ENCODE results near the gene ZCCHC7. TPM values are rescaled to one million over a fixed set of nuclear protein-coding genes. Genes with fewer than 3 reads are reported as not detected.
"Not testable (repeated sequence)": the region's sequence is repeated elsewhere in the genome, so short reads cannot be mapped to it uniquely, and the experiment has no call there.

Gene ZCCHC7
- polyA plus RNA-seq, 4 donors: 21.2 to 25.6 (median 25.1) TPM

DNA sequence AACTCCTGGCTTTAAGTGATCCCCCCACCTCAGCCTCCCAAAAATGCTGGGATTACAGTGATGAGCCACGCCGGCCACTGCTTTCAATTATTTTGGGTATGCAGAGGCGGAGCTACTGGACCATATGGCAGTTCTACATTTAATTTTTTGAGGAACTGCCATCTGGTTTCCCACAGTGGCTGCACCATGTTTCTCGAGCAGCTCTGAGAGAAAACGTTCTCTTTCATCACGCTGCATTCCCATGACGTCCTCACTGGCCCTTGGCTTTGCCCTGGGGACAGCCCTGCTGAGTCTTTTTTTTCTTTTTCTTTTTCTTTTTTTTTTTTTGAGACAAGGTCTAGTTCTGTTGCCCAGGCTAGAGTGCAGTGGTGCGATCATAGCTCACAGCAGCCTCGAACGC lies 266.6 kb downstream of the ZCCHC7 start:
- DNase-seq (ENCODE audit: low read depth in 4 of 4, low spot score in 3 of 4): no peak

DNA sequence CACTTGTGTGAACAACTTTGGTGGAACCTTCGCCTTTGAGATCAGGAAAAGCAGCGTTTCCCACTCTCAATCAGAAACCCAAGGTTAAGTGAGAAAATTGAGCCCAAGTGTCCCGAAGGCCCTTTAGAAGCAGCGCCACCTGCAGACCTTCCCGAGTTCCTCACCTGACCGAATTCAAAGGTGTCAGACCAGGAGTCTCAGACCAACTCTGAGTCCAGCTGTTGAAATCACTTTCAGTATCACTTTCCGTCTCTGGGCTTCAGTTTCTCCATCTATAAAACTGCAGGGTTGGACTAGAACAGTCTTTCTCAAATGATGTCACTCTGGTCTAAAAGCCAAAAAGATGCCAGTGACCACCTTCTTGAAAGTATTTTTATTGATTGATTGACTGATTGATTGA lies 270.4 kb downstream of the ZCCHC7 start:
- no peak for DNase-seq (ENCODE audit: low read depth in 4 of 4, low spot score in 3 of 4)

DNA sequence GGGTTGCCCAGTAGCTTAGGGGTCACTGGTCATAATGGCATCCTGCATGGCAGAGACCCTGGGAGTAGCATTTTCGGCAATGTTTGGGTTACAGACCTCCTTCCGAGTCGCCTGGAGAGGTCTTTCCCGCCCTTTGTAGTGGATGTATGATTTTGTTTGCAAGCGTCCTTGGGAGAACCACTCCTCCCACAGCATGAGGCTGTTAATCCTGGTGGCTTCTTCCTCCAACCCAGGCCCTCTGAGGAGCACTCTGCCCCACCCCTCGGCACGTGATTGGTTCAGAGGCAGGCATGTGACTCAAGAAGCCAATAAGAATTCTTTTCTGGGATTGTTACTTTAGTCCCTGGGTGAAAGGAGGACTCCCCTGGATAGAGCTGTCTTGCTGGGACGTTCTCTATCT lies 271.9 kb downstream of the ZCCHC7 start:
- DNase-seq (ENCODE audit: low read depth in 4 of 4, low spot score in 3 of 4): no peak

DNA sequence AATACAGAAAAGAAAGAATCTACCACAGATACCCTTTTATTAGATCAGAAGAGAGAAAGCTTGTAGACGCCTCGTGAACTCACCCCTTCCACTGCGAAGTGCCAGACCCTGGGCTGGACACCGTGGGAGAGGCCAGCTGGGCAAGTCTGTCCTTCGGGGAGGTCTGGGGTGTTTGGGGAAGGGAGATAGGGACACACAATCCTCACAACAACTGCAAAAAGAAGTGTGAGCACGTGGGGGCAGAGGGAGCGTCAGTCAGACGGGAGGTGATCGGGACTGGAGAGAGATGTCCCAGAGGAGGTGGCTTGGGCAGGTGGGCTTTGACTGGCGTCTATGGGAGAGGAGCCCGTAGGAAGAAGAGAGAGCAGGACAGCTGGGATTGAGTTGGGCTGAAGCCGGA lies 274.9 kb downstream of the ZCCHC7 start:
- DNase-seq (ENCODE audit: low read depth in 4 of 4, low spot score in 3 of 4): no peak

DNA sequence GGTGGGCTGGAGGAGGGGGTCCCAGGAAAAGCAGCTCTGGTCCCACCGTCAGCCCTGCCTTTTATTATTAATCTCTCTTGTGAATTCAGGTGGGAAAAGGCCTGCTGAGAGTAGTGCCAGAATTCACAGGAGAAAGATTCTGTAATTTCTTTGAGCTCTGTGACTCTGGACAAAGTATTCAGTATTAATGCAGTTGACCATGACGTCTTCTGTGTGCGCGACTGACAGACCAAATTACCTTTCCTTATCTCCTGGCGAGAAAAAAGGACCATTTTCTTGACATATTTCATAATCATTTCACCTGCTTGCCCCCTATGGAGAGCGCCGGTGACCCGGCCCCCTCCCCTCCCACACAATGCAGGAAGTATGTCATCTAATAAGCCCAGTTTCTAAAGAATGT lies 275.3 kb downstream of the ZCCHC7 start:
- no peak for DNase-seq (ENCODE audit: low read depth in 4 of 4, low spot score in 3 of 4)

DNA sequence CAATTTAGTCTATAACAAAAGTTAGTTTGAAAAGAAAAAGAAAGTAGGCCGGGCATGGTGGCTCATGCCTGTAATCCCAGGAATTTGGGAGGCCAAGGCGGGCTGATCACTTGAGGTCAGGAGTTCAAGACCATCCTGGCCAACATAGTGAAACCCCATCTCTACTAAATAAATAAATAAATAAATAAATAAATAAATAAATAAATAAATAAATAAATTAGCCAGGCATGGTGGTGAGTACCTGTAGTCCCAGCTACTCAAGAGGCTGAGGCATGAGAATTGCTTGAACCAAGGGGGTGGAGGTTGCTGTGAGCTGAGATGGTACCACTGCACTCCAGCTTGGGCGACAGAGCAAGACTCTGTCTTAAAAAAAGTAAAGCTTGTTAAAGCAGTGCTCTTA lies 277.6 kb downstream of the ZCCHC7 start:
- DNase-seq (ENCODE audit: low read depth in 4 of 4, low spot score in 3 of 4): not testable (repeated sequence)

DNA sequence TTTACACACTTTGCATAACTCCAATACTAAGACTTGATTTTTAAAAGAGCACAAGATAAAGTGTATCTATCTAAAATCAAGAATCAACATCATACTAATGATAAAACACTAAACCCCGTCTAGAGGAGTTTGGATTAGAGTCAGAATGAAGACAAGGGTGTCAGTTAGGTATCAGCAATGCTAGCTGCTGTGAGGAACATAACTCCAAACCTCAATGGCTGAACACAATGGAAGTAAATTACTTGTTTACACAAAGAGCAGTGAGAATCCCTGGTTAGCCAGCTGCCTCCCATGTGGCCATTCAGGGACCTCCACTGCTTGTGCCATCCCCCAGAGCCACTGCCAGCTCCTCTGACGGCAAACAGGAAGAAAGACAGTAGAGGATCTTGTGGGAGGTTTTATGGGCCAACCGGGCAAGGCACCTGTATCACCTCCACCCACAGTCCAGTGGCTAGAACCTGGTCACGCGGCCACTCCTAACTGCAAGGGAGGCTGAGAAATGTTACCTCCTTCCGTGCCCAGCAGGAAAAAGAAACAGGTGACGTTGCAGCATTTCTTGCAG lies 278.2 kb downstream of the ZCCHC7 start:
- DNase-seq (ENCODE audit: low read depth in 4 of 4, low spot score in 3 of 4): no peak

DNA sequence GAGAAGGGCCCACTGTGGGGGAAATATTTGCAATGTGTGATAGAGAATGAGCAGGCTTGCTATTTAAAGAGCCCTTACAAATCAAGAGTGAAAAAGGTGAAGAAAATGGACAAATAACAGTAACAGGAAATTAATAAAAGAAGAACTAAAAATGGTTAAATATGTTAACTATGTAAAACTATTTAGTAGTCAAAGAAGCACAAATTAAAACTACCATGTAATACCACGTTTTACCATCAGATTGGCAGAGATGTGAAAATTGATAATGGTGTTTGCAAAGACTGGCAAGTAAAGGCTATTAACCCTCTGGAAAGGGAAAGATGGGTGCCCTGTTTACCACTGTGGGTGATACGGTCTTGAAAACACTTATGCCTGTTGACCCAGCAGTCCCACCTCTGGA lies 279.0 kb downstream of the ZCCHC7 start:
- no peak for DNase-seq (ENCODE audit: low read depth in 4 of 4, low spot score in 3 of 4)

DNA sequence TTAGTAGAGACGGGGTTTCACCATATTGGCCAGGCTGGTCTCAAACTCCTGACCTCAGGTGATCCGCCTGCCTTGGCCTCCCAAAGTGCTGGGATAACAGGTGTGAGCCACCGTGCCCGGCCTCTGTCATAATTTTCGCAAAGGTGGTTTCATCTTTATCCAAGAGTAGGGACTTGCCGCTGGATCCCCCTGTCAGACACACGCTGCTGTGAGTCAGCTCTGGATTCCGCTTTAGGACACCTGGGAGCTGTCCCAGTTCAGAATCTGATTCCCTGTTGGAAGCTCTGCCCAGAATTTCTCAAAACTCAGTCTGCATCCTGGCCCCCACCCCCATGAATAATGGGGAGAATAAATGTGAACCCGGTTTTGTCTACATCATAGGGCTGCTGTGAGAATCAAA lies 284.2 kb downstream of the ZCCHC7 start:
- no peak for DNase-seq (ENCODE audit: low read depth in 4 of 4, low spot score in 3 of 4)

DNA sequence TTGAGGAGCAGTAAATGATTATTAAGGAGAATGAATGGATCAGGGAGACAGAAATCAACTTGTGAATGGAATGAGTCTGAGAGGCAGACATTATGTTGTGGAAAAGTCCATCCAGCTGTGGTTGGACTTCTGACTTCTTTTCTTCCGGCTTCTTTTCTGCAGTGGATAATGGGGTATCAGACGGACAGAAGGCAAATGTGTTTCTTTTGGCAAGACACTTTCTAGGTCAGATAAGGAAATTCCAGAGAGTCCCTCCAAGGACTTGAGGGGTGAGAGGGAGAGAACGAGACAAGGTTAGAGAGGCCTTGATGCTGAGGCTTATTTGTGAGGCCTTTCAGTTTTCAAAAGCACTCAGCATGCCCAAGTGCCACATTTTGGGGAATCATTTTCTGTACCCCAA lies 285.0 kb downstream of the ZCCHC7 start:
- DNase-seq (ENCODE audit: low read depth in 4 of 4, low spot score in 3 of 4): no peak

DNA sequence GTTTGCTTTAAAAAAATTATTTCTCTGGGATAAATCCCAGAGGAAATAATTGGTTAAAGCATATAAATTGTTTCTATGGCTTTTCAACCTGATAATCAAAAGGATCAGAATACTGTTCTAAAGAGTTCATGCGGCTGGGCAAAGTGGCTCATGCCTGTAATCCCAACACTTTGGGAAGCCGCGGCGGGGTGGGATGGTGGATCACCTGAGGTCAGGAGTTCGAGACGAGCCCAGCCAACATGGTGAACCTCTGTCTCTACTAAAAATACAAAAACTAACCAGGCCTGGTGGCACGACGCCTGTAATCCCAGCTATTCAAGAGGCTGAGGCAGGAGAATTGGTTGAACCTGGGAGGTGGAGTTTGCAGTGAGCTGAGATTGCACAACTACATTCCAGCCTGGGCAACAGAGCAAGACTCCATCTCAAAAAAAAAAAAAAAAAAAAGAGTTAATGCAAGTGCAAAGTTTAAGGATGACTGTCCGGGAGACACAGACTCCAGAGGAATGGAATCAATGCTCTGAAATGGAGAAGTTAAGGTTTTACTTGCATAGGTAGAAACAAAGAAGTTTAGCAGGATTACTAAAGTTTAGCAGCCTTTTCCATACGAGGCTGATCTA lies 285.5 kb downstream of the ZCCHC7 start:
- no peak for DNase-seq (ENCODE audit: low read depth in 4 of 4, low spot score in 3 of 4)

DNA sequence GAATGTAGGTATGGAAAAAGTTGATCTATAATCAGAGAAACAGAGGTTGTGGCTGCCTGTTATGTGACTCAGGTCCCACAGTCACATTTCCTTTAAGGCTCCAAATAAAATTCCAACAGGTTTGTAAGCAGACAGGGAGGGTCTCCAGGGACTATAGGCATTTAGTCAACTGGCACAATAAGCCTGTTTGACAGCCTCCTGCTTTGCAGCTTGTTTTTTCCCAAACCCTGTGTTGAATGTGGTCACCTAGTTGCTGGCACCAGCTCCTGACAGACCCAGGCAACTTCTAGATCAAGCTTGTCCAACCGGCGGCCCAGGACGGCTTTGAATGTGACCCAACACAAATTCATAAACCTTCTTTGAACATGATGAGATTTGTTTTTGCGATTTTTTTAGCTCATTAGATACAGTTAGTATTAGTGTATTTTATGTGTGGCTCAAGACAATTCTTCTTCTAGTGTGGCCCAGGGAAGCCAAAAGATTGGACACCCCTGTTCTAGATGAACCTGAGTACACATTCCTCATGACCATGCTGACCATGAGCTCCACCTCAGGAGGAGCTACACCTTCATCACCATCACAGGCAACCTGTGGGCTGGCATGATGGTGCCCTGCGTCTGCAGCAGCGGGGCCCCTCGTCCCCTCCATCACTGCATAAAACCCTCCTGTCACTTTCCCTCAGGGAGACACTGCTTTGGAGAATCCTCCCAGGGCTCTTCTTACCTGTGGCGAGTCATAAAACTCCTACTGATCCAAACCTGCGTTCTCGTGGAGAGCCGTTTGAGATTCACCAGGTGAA lies 286.4 kb downstream of the ZCCHC7 start:
- no peak for DNase-seq (ENCODE audit: low read depth in 4 of 4, low spot score in 3 of 4)

DNA sequence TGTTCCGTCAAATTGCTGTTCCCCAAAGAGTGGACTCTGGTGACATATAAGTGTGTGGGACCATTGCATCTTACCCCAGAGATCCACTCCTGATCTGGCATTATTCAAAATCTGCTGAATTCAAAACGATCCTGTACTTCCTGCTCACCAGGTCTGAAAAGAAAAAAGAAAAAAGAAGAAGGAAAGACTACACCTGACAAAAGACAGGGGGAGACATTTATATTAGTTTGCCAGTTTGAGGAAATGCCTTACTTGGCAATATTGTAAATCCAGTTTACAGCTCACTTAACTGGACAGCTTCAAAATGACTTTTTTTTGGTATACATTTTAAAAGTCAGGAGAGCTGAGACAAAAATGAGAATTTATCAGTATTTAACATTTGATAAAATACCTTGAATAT lies 287.1 kb downstream of the ZCCHC7 start:
- DNase-seq (ENCODE audit: low read depth in 4 of 4, low spot score in 3 of 4): no peak

Other genes with a start within 250 kb of the ZCCHC7 start
- under 1 TPM; 0.08 to 0.19 (median 0.16) TPM for gene PAX5, start 86.3 kb upstream of the ZCCHC7 start, polyA plus RNA-seq (ENCODE audit: insufficient read length in 4 of 4)

Data from right renal pelvis (tissue), 4 donors.